Naive thymus-derived CD8-positive, alpha-beta T cell (primary cell): ENCODE data around the gene CASD1. TPM values are rescaled to one million over a fixed set of nuclear protein-coding genes. Genes with fewer than 3 reads are reported as not detected.

Experiments used
- ATAC-seq, 2 donors: fragments of 150-1000 bp; cut with Tn5 transposase in 1 of 2; sonication (Bioruptor Pico), chemical (Tn5 transposase) in 1 of 2; 1 replicate in 1 of 2; 2 replicates in 1 of 2; pipeline ENCODE4 v1.10.0; 2021; ENCODE audit warnings: mild to moderate bottlenecking in 2 of 2, moderate library complexity in 2 of 2
- POLR2A ChIA-PET: fragments of 350-600 bp; sonication (Branson Sonifier 250); formaldehyde crosslinking; loops from one replicate; lab custom pipeline; 2021; ENCODE audit warnings: antibody characterized with exemption; lab: Charles Lee
- DNase-seq, 10 donors: peaks; one replicate each; pipeline versions ENCODE4 v3.0.0 to v3.0.0-alpha.2; 2020 to 2022
- H3K27ac Mint-ChIP-seq, 10 donors: one replicate each; pipeline ENCODE4 v1.8.0; 2020 to 2022; ENCODE audit warnings: mild to moderate bottlenecking in 10 of 10, mixed read lengths in 10 of 10, moderate library complexity in 4 of 10, inconsistent platforms in 1 of 10
- H3K27me3 Mint-ChIP-seq, 5 donors: one replicate each; pipeline ENCODE4 v1.8.0; 2021 to 2022; ENCODE audit warnings: mixed read lengths in 5 of 5
- H3K36me3 Mint-ChIP-seq, 3 donors: one replicate each; pipeline ENCODE4 v1.8.0; 2020 to 2022; ENCODE audit warnings: mixed read lengths in 3 of 3, mild to moderate bottlenecking in 2 of 3, inconsistent platforms in 1 of 3
- H3K4me1 Mint-ChIP-seq, 4 donors: one replicate each; pipeline ENCODE4 v1.8.0; 2021 to 2022; ENCODE audit warnings: mixed read lengths in 4 of 4
- H3K4me3 Mint-ChIP-seq, 10 donors: one replicate each; pipeline ENCODE4 v1.8.0; 2020 to 2022; ENCODE audit warnings: mild to moderate bottlenecking in 10 of 10, mixed read lengths in 10 of 10, moderate library complexity in 6 of 10, inconsistent platforms in 1 of 10
- H3K9me3 Mint-ChIP-seq, 9 donors: one replicate each; pipeline ENCODE4 v1.8.0; 2020 to 2022; ENCODE audit warnings: mixed read lengths in 9 of 9, mild to moderate bottlenecking in 3 of 9, inconsistent platforms in 1 of 9, moderate library complexity in 1 of 9
- polyA plus RNA-seq, 3 donors: library from polyadenylated mRNA; unstranded; fragments of 300-500 nt; fragmentation: Illumina TruSeq; gene quantifications; one replicate each; pipeline ENCODE4 v1.2.3, GENCODE V29; 2021
- total RNA-seq, 8 experiments: library from RNA in 2 of 8; stranded (reverse) in 2 of 8; gene quantifications; one replicate each; pipeline ENCODE4 v1.2.3 and lab custom pipeline; 2021 to 2026

CASD1 gene
- total and polyA plus RNA-seq, 5 experiments from 2014 or later: 10.0 to 36.0 (median 11.3) TPM

- H3K36me3 Mint-ChIP-seq: peaks cover 0 to 23% (median 3%) of the 10 kb centered on the region in 3 donors
- POLR2A ChIA-PET: no interaction called here
- ATAC-seq (no peak), DNase-seq (no peak)
- H3K4me1 Mint-ChIP-seq: peaks cover 22 to 67% (median 54%) of the 10 kb centered on the region in 4 donors
- H3K9me3 Mint-ChIP-seq: no peaks in the 10 kb centered on the region
- no peak overlapping the region for H3K4me3 Mint-ChIP-seq
- H3K27me3 Mint-ChIP-seq: no peaks in the 10 kb centered on the region
- peak overlapping the region in 1 of 10 donors; percentile 37 for H3K27ac Mint-ChIP-seq
Measured at GRCh38 chr7:94514917-94515316, 5.3 kb downstream of the CASD1 start.

DNA sequence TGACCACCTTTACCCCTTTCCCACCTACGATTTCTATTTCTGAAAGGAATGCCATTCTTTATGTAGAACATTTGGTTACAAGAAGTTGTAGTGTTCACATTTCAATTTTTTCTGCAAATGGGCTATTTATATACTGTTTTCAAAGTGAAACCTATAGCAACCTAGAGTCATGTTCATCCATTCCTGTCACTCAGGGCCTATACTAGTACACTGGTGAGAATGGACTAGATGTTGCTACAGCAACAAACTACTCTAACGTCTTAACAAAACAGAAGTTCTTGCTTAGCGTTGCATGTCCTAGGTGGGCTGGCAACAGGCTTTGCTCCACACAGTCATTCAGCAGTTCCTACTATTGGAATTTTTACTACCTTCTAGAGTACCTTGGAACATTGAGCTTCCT, 16.3 kb downstream of the CASD1 start:
- no peaks in the 10 kb centered on the region for H3K4me1 Mint-ChIP-seq
- no peak overlapping the region for H3K4me3 Mint-ChIP-seq
- H3K9me3 Mint-ChIP-seq: no peaks in the 10 kb centered on the region
- no peaks in the 10 kb centered on the region for H3K27me3 Mint-ChIP-seq
- ATAC-seq: no peak
- H3K36me3 Mint-ChIP-seq: peaks cover 0 to 48% (median 19%) of the 10 kb centered on the region in 3 donors
- POLR2A ChIA-PET: no interaction called here
- DNase-seq: no peak
- no peak overlapping the region for H3K27ac Mint-ChIP-seq

- ATAC-seq (no peak), DNase-seq (no peak)
- Mint-ChIP-seq H3K36me3 (peaks cover 0 to 45% (median 14%) of the 10 kb centered on the region in 3 donors), H3K9me3 (no peaks in the 10 kb centered on the region), H3K27me3 (no peaks in the 10 kb centered on the region), H3K4me3 (no peak overlapping the region), H3K27ac (no peak overlapping the region), H3K4me1 (no peaks in the 10 kb centered on the region)
- POLR2A ChIA-PET: no interaction called here
Measured at GRCh38 chr7:94529516-94529915, 19.9 kb downstream of the CASD1 start.

DNA sequence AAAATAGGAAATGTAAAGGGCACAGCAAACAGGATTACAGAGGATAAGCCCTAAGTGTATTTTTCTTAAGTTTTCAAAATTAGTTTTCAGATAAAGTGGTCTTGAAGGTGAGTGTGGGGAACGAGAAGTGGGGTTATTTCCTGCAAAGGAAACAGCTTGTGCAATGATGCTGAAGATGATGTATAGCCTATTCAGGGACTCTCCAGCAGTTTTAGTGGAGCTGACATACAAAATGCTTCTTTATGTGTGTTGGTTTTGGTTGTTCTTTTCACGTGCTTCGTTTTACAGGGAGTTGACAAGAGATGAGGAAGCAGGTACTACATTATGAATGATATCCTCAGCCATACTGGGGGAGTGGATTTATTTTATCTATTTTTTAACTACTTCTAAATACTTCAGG, 20.5 kb downstream of the CASD1 start:
- peaks cover 0 to 47% (median 17%) of the 10 kb centered on the region in 3 donors for H3K36me3 Mint-ChIP-seq

GRCh38 chr7:94532676-94533075, 23.1 kb downstream of the CASD1 start:
- DNase-seq (no peak), ATAC-seq (no peak)
- Mint-ChIP-seq H3K27me3 (no peaks in the 10 kb centered on the region), H3K27ac (no peak overlapping the region), H3K9me3 (no peaks in the 10 kb centered on the region), H3K4me3 (no peak overlapping the region), H3K36me3 (peaks cover 0 to 63% (median 22%) of the 10 kb centered on the region in 3 donors), H3K4me1 (no peaks in the 10 kb centered on the region)
- POLR2A ChIA-PET: no interaction called here

More for the DNA sequence above, 20.5 kb downstream of the CASD1 start:
- no peaks in the 10 kb centered on the region for H3K9me3 Mint-ChIP-seq
- no peaks in the 10 kb centered on the region for H3K27me3 Mint-ChIP-seq
- no peak overlapping the region for H3K27ac Mint-ChIP-seq
- POLR2A ChIA-PET: no interaction called here
- DNase-seq (no peak), ATAC-seq (no peak)
- no peak overlapping the region for H3K4me3 Mint-ChIP-seq
- no peaks in the 10 kb centered on the region for H3K4me1 Mint-ChIP-seq

- Mint-ChIP-seq H3K36me3 (peaks cover 0 to 67% (median 20%) of the 10 kb centered on the region in 3 donors), H3K27ac (no peak overlapping the region), H3K4me1 (no peaks in the 10 kb centered on the region), H3K9me3 (no peaks in the 10 kb centered on the region), H3K27me3 (no peaks in the 10 kb centered on the region), H3K4me3 (no peak overlapping the region)
- ATAC-seq (no peak), DNase-seq (no peak)
- POLR2A ChIA-PET: no interaction called here
Measured at GRCh38 chr7:94540428-94540827, 30.8 kb downstream of the CASD1 start.

DNA sequence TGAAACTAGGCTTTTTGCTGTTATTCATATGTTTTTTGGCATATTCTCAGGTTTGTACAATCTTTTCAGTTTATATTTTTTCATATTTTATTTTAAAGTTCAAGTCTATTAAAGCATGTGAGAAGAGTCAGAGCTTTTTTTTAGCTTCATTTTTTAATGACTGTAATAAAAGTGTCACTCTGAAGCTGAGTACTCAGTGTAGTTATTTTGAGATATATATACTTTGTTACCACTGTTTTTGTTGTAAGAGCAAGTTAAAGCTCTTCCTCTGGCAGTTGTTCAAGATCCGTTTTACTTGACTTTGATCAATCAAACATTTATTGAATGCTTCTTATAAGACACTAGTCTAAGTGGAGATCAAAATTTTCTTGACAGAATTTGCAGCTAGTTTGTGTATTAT, 37.5 kb downstream of the CASD1 start:
- Mint-ChIP-seq H3K27ac (no peak overlapping the region), H3K27me3 (no peaks in the 10 kb centered on the region), H3K36me3 (peaks cover 0 to 52% (median 19%) of the 10 kb centered on the region in 3 donors), H3K9me3 (no peaks in the 10 kb centered on the region), H3K4me3 (no peak overlapping the region), H3K4me1 (no peaks in the 10 kb centered on the region)
- no peak for DNase-seq
- POLR2A ChIA-PET: no interaction called here
- ATAC-seq: no peak

DNA sequence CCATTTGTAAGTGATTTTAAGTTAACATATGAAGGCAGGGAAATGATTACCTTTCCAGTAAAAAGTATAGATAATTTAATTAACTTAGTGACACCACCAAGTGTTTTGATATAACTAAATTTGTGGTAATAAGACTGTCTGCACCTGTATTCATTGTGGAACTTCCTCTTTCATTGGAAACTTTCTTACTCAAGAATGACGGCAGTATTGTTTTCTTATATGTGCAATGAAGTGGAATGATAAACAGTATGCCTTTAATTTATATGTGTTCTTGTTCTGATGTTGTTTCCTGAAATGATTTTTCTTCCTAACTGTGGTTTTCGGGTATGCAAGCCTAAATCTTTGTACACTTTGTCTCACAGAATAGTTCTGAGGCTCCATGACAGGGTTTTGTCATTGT, 46.4 kb downstream of the CASD1 start:
- ATAC-seq: no peak
- peak overlapping the region in 1 of 10 donors; percentile 25 for H3K27ac Mint-ChIP-seq
- H3K36me3 Mint-ChIP-seq: peaks cover 11 to 69% (median 42%) of the 10 kb centered on the region in 3 donors
- no peaks in the 10 kb centered on the region for H3K9me3 Mint-ChIP-seq
- peaks cover 0 to 19% (median 0%) of the 10 kb centered on the region in 4 donors for H3K4me1 Mint-ChIP-seq
- no peak for DNase-seq
- POLR2A ChIA-PET: no interaction called here
- H3K27me3 Mint-ChIP-seq: no peaks in the 10 kb centered on the region
- peak overlapping the region in 1 of 10 donors; percentile 43 for H3K4me3 Mint-ChIP-seq

DNA sequence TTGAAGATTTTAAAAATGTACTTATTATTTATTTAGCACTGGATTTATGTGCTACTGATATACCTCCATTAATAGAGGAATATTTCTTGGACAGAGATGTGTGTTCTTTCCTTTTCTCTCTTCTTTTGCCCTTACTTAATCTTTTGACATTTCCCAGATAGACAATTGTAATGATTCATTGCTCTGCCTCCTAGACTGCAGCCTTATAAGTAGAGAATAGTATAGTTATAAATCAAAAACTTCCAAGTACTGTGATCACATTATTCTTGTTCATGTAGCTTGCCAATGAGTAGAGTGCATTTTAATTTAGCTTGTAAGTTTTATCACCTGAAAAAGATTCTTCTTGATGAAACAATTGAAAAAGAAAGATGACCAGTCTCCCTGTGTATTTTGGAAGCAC, 47.6 kb downstream of the CASD1 start:
- no peak for ATAC-seq
- POLR2A ChIA-PET: no interaction called here
- Mint-ChIP-seq H3K9me3 (no peaks in the 10 kb centered on the region), H3K4me1 (peaks cover 0 to 19% (median 0%) of the 10 kb centered on the region in 4 donors), H3K36me3 (peaks cover 11 to 65% (median 42%) of the 10 kb centered on the region in 3 donors), H3K4me3 (no peak overlapping the region), H3K27me3 (no peaks in the 10 kb centered on the region), H3K27ac (peak overlapping the region in 1 of 10 donors; percentile 25)
- no peak for DNase-seq

GRCh38 chr7:94559972-94560371, 50.4 kb downstream of the CASD1 start:
- H3K36me3 Mint-ChIP-seq: peaks cover 7 to 44% (median 36%) of the 10 kb centered on the region in 3 donors
- H3K4me1 Mint-ChIP-seq: peaks cover 0 to 19% (median 0%) of the 10 kb centered on the region in 4 donors
- peak overlapping the region in 1 of 10 donors; percentile 51 for H3K27ac Mint-ChIP-seq
- H3K27me3 Mint-ChIP-seq: no peaks in the 10 kb centered on the region
- no peaks in the 10 kb centered on the region for H3K9me3 Mint-ChIP-seq
- ATAC-seq: no peak
- no peak overlapping the region for H3K4me3 Mint-ChIP-seq
- POLR2A ChIA-PET: no interaction called here
- DNase-seq: no peak

DNA sequence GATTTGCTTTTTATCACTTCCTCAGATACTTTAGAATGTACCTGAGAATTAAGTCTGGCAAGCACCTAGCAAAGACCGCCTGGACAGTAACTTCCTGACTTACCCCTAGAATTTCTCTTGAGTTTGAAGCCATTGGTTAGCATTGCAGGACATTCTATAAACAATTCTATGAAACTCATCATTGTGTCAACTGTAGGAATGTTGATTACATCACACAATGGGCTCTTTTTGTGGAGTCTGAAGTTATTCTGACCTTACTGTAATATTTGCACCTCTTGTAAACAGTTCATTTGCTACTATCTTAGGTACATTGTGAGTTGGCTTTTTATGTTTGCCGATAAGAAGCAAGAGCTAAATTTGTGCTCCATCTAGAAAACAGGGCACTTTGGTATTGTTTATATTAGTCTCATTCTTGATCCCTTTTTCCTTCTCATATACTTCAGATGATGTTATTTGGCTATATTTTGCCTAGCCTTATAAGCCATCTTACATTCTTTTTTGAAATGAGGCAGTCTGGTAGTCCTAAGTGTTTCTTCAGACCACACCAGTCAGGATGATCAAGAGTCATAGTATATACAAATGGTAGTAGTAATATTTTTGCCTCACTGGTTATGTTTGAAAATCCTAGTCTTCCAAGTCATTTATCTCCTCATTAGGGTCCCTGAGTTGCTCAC, 52.4 kb downstream of the CASD1 start:
- no peak for ATAC-seq
- no peaks in the 10 kb centered on the region for H3K27me3 Mint-ChIP-seq
- POLR2A ChIA-PET: no interaction called here
- H3K9me3 Mint-ChIP-seq: no peaks in the 10 kb centered on the region
- no peak overlapping the region for H3K4me3 Mint-ChIP-seq
- no peak overlapping the region for H3K27ac Mint-ChIP-seq
- peaks cover 7 to 29% (median 28%) of the 10 kb centered on the region in 3 donors for H3K36me3 Mint-ChIP-seq
- H3K4me1 Mint-ChIP-seq: peaks cover 0 to 7% (median 0%) of the 10 kb centered on the region in 4 donors
- no peak for DNase-seq

DNA sequence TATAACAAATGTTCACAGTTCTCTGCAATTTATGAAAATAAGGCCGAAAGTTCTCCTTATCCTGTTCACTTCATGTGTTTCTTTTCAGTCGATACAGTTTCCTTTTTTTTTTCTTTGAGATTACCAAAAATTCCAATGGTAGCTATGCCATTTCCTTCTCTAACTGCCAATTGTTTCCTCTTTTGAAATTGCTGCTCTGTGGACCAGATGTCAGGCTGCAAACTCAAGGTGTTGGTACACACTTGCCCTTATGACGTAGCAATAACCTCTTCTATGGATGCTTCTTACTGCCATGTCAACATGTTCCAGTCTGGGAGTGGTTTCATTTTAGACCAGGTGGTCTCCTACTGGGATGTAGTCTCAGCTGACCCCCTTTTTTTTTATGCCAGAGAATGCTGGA, 52.9 kb downstream of the CASD1 start:
- POLR2A ChIA-PET: no interaction called here
- Mint-ChIP-seq H3K4me3 (no peak overlapping the region), H3K9me3 (no peaks in the 10 kb centered on the region), H3K27me3 (no peaks in the 10 kb centered on the region), H3K36me3 (peaks cover 7 to 28% (median 23%) of the 10 kb centered on the region in 3 donors), H3K27ac (no peak overlapping the region), H3K4me1 (peaks cover 0 to 3% (median 0%) of the 10 kb centered on the region in 4 donors)
- ATAC-seq (no peak), DNase-seq (no peak)

DNA sequence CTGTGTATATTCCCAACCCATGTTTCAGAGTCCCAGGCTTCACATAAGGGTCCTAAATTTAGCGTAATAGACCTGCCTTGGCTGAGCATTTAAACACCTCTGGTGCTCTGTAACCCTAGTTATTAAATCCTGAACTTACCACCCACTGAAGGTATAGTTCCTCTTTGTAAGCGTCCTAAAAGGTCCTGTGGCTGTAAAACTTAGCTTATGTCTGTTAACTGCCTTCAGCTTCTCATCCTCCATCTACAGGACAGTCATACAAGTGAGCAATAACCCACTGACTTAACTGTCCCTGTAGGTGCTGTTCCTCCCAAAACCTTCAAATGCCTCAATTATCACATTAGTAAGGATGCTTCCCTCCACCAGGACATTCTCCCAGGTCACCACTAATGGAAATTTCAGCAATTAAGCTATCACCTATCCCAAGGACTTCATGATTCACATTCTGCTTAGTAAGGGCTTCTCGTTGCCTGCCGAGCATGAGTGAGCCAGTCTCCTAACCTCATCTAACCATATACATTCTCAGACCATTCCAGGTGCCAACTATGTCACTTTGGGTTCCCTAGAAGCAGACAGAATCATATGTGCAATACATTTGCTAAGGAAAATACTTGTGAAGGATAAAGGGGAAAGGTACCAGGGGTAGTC, 55.8 kb downstream of the CASD1 start:
- DNase-seq: no peak
- POLR2A ChIA-PET: no interaction called here
- H3K4me1 Mint-ChIP-seq: no peaks in the 10 kb centered on the region
- no peak for ATAC-seq
- no peaks in the 10 kb centered on the region for H3K27me3 Mint-ChIP-seq
- no peak overlapping the region for H3K4me3 Mint-ChIP-seq
- no peak overlapping the region for H3K27ac Mint-ChIP-seq
- peaks cover 0 to 4% (median 0%) of the 10 kb centered on the region in 9 donors for H3K9me3 Mint-ChIP-seq
- peaks cover 5 to 38% (median 19%) of the 10 kb centered on the region in 3 donors for H3K36me3 Mint-ChIP-seq
